Common myeloid progenitor, CD34-positive (primary cell): ENCODE data around the gene PACSIN3.

Experiments used
- CTCF ChIA-PET: fragments of 350-600 bp; sonication (Branson Sonifier 250); formaldehyde crosslinking; loops from one replicate; lab custom pipeline; 2021; ENCODE audit warnings: antibody characterized with exemption; lab: Charles Lee
- POLR2A ChIA-PET: fragments of 350-600 bp; sonication (Branson Sonifier 250); formaldehyde crosslinking; loops from one replicate; lab custom pipeline; 2021; ENCODE audit warnings: antibody characterized with exemption; lab: Charles Lee
- DNase-seq, 3 donors: peaks; one replicate each; pipeline versions ENCODE4 v3.0.0 to v3.0.0-alpha.2; 2013
- H3K27ac ChIP-seq, 2 experiments: 1 replicate in 1 of 2; 2 replicates in 1 of 2; pipeline ENCODE4 v1.7.0; 2013; ENCODE audit warnings: inconsistent platforms in 2 of 2, low read length in 2 of 2, mild to moderate bottlenecking in 2 of 2, low read depth in 1 of 2, moderate library complexity in 1 of 2; ENCODE audit not compliant: severe bottlenecking in 2 of 2, insufficient read depth in 1 of 2, poor library complexity in 1 of 2
- H3K27me3 ChIP-seq, 5 experiments: replicated peaks in 2 of 5; 1 replicate in 3 of 5; 2 replicates in 2 of 5; pipeline versions ENCODE4 v1.6.1 to v1.7.0; 2013; ENCODE audit warnings: low read length in 4 of 5, mild to moderate bottlenecking in 2 of 5, moderate library complexity in 2 of 5, inconsistent platforms in 1 of 5; ENCODE audit not compliant: insufficient read depth in 5 of 5, control insufficient read depth in 4 of 5
- H3K36me3 ChIP-seq, 4 experiments: 1 replicate in 2 of 4; 2 replicates in 2 of 4; pipeline versions ENCODE4 v1.6.1 to v1.7.0; 2013; ENCODE audit warnings: low read length in 3 of 4, control low read depth in 1 of 4, mild to moderate bottlenecking in 1 of 4; ENCODE audit not compliant: control insufficient read depth in 4 of 4, insufficient read depth in 4 of 4
- H3K4me1 ChIP-seq, 4 experiments: 1 replicate in 3 of 4; 2 replicates in 1 of 4; pipeline versions ENCODE4 v1.6.1 to v1.7.1; 2013; ENCODE audit warnings: low read length in 3 of 4, mild to moderate bottlenecking in 3 of 4, control low read depth in 1 of 4, inconsistent platforms in 1 of 4, moderate library complexity in 1 of 4; ENCODE audit not compliant: control insufficient read depth in 4 of 4, insufficient read depth in 4 of 4; ENCODE audit errors: control extremely low read depth in 1 of 4
- H3K4me3 ChIP-seq, 7 experiments: 1 replicate in 4 of 7; 2 replicates in 3 of 7; pipeline versions ENCODE4 v1.5.1 to v1.7.0; 2013; ENCODE audit warnings: mild to moderate bottlenecking in 7 of 7, low read length in 6 of 7, moderate library complexity in 6 of 7, inconsistent platforms in 2 of 7, low read depth in 2 of 7, control low read depth in 1 of 7; ENCODE audit not compliant: insufficient read depth in 4 of 7, control insufficient read depth in 1 of 7; ENCODE audit errors: extremely low read depth in 1 of 7
- H3K9me3 ChIP-seq, 5 experiments: 1 replicate in 4 of 5; 2 replicates in 1 of 5; pipeline versions ENCODE4 v1.6.1 to v1.7.1; 2013; ENCODE audit warnings: low read length in 4 of 5, mild to moderate bottlenecking in 2 of 5, inconsistent platforms in 1 of 5, low read depth in 1 of 5, moderate library complexity in 1 of 5; ENCODE audit not compliant: control insufficient read depth in 4 of 5, insufficient read depth in 2 of 5; ENCODE audit errors: control extremely low read depth in 1 of 5
- WGBS: methylation state at CpG from one replicate; pipeline ENCODE4 v1.1.5; 2013; ENCODE audit not compliant: insufficient coverage; 5-methylcytosine and 5-hydroxymethylcytosine counted together

The PACSIN3 gene

DNA sequence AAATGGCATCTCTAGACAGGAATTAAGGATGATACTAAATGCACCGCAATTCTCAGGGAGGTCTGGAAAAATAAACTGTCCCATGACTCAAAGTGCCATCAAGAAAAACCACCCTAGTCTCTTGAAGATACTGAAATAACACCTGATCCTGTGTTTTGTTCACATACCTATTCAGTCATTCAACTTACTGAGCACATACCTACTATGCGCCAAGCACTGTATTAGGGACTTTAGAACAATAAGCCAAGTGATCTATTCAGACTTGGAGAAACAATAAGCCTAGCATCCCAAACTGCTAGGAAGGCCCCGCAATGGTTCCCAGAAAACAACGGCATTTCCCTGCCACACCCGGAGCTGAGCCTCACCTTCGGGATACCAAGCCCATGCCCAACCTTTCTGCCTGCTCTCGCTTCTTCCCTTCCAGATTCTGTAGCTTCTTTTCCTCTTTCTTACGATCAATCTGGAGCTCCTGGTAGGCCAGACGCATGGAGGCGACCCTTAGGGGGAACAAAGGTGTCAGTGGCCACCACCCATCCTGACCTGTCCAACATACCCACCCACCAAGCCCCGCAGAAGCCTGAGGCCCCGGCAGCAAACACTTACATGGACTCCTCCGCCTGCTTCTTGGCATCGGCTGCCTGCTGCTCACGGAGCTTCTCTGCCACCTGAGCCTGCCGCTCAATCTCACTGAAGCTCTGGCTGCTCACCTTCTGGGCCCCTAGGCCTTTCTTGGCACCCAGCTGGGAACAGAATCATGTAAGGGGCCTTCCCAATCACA is 15.0 kb downstream of the PACSIN3 start:
- WGBS = 98% methylated on average over 15 of the region's 16 CpGs
- H3K27me3 ChIP-seq = no peaks in the 10 kb centered on the region
- no peaks in the 10 kb centered on the region for H3K9me3 ChIP-seq
- peaks cover 17 to 87% (median 69%) of the 10 kb centered on the region in 4 experiments for H3K36me3 ChIP-seq
- peaks cover 2 to 18% (median 14%) of the 10 kb centered on the region in 4 experiments for H3K4me1 ChIP-seq
- ChIA-PET CTCF (interaction anchor here (0.6 to 3.7 kb wide), 6 partner anchors 8 to 575 kb away, joined by 3 to 26 read pairs (median 10); no protein-coding TSS in a partner anchor), POLR2A (no interaction called here)
- no peak overlapping the region for H3K27ac ChIP-seq
- no peak for DNase-seq
- no peak overlapping the region for H3K4me3 ChIP-seq

DNA sequence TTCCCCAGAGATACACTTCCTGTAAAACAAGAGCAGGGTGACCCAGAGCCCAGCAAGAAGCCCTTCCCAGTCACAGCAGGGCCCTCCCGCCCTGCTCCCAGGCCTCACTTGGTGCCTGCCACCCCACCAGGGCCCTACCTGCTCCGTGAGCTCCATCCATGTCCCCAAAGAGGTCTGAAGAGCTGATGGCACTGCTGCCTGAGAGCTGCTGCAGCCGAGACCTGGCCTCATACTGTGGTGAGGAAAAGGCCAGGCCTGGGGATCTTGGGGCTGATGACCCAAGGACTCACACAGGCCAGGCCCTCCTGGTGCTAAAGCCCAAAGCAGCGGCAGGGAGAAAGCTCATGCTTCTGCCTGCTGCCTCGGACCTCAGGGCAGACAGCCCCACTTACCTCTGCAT is 19.9 kb downstream of the PACSIN3 start:
- H3K4me1 ChIP-seq = no peaks in the 10 kb centered on the region
- no peaks in the 10 kb centered on the region for H3K27me3 ChIP-seq
- no peaks in the 10 kb centered on the region for H3K9me3 ChIP-seq
- H3K27ac ChIP-seq = no peak overlapping the region
- 94% methylated on average over 3 of the region's 5 CpGs for WGBS
- CTCF ChIA-PET = interaction anchor here (0.6 to 2.1 kb wide), 3 partner anchors 11 to 250 kb away, joined by 3 to 4 read pairs (median 3); no protein-coding TSS in a partner anchor
- POLR2A ChIA-PET = no interaction called here
- no peak overlapping the region for H3K4me3 ChIP-seq
- DNase-seq = no peak
- peaks cover 15 to 84% (median 68%) of the 10 kb centered on the region in 4 experiments for H3K36me3 ChIP-seq

- CTCF ChIA-PET = interaction anchor here (0.6 to 6.0 kb wide), 7 partner anchors 10 to 532 kb away, joined by 3 to 53 read pairs (median 4); no protein-coding TSS in a partner anchor
Measured at GRCh38 chr11:47165253-47165840, 20.9 kb downstream of the PACSIN3 start.

DNA sequence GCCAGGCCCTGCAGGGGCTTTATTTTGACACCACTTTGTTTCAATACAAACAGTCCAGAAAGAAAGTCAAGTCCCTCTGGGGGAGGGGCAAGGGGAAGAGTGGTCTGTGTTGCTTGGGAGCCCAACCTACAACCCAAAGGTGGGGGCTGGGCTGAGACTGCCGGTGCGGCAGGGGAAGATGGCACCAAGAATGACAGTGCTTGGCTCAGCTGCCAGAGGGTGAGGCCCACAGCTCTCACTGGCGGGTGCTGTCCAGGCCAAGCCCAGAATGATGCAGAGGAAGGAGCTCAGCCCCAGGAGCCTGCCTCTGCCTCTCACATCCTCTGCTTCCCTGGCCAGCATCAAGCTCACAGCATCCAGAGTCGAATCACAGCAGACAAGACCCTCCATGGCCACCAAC is 21.9 kb downstream of the PACSIN3 start:
- Histone ChIP-seq H3K27me3 (no peaks in the 10 kb centered on the region), H3K9me3 (no peaks in the 10 kb centered on the region), H3K4me3 (no peak overlapping the region), H3K27ac (no peak overlapping the region), H3K36me3 (peaks cover 16 to 71% (median 59%) of the 10 kb centered on the region in 4 experiments), H3K4me1 (no peaks in the 10 kb centered on the region)
- ChIA-PET POLR2A (interaction anchor here (0.6 to 1.3 kb wide), 3 partner anchors 50 to 258 kb away, joined by 3 to 9 read pairs (median 3); no protein-coding TSS in a partner anchor), CTCF (interaction anchor here (0.7 to 6.0 kb wide), 4 partner anchors 8 to 279 kb away, joined by 3 to 53 read pairs (median 19); no protein-coding TSS in a partner anchor)
- WGBS = no CpG with 5 or more reads among the region's 4 CpGs
- no peak for DNase-seq

More at GRCh38 chr11:47165253-47165840, 20.9 kb downstream of the PACSIN3 start:
- Histone ChIP-seq H3K4me3 (no peak overlapping the region), H3K27ac (no peak overlapping the region), H3K9me3 (no peaks in the 10 kb centered on the region), H3K27me3 (no peaks in the 10 kb centered on the region), H3K4me1 (no peaks in the 10 kb centered on the region), H3K36me3 (peaks cover 15 to 75% (median 60%) of the 10 kb centered on the region in 4 experiments)
- 94% methylated on average over 11 of the region's 16 CpGs for WGBS
- POLR2A ChIA-PET = interaction anchor here (0.6 kb wide), 1 partner anchor 124 kb away, joined by 3 read pairs; no protein-coding TSS in a partner anchor
- DNase-seq = no peak

GRCh38 chr11:47163898-47164297 is 22.3 kb downstream of the PACSIN3 start:
- no peaks in the 10 kb centered on the region for H3K27me3 ChIP-seq
- CTCF ChIA-PET = interaction anchor here (0.7 to 6.0 kb wide), 10 partner anchors 9 to 282 kb away, joined by 3 to 53 read pairs (median 4); partner anchors contain the start of gene NR1H3
- peaks cover 16 to 69% (median 57%) of the 10 kb centered on the region in 4 experiments for H3K36me3 ChIP-seq
- no peaks in the 10 kb centered on the region for H3K4me1 ChIP-seq
- no peak overlapping the region for H3K27ac ChIP-seq
- POLR2A ChIA-PET = interaction anchor here (0.6 to 1.3 kb wide), 3 partner anchors 50 to 258 kb away, joined by 3 to 9 read pairs (median 3); no protein-coding TSS in a partner anchor
- H3K9me3 ChIP-seq = no peaks in the 10 kb centered on the region
- 94% methylated on average over 15 of the region's 15 CpGs for WGBS
- DNase-seq = no peak
- no peak overlapping the region for H3K4me3 ChIP-seq

DNA sequence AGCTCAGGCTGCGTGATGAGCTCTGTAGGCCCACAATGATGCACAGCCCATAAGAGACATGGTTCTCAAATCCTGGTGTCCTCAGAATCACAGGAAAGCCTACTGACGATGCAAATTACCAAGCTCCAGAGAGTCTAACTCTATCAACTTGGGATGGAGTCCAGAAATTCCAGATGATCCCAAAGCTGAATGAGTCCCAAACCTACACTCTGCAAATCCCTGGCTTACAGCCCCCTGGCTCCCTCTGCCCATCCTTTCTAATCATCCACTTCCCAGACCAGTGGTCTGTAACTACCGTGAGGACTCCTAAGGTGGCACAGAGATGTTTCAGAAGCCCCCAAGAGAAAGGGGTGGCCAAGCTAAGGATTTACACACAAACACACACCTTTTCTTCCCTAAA is 23.0 kb downstream of the PACSIN3 start:
- H3K9me3 ChIP-seq = no peaks in the 10 kb centered on the region
- no peaks in the 10 kb centered on the region for H3K27me3 ChIP-seq
- no peak overlapping the region for H3K27ac ChIP-seq
- 90% methylated on average over 1 of the region's 3 CpGs for WGBS
- H3K36me3 ChIP-seq = peaks cover 16 to 66% (median 51%) of the 10 kb centered on the region in 4 experiments
- no peak for DNase-seq
- ChIA-PET CTCF (interaction anchor here (0.7 to 6.0 kb wide), 14 partner anchors 8 to 284 kb away, joined by 3 to 53 read pairs (median 6); partner anchors contain the start of gene NR1H3), POLR2A (interaction anchor here (0.6 to 1.3 kb wide), 3 partner anchors 175 to 1152 kb away, joined by 3 to 4 read pairs (median 3); no protein-coding TSS in a partner anchor)
- H3K4me3 ChIP-seq = no peak overlapping the region
- H3K4me1 ChIP-seq = peaks cover 0 to 7% (median 5%) of the 10 kb centered on the region in 4 experiments
